Effector memory CD4-positive, alpha-beta T cell (primary cell): ENCODE measurements around the gene TMEM26.
"Not testable (repeated sequence)": the region's sequence is repeated elsewhere in the genome, so short reads cannot be mapped to it uniquely, and the experiment has no call there.

ENCODE experiments used
- DNase-seq, 3 donors: peaks; one replicate each; pipeline ENCODE4 v3.0.0-alpha.2; 2020
- H3K27ac ChIP-seq: 2 replicates; pipeline ENCODE4 v1.7.0; 2013; ENCODE audit warnings: mild to moderate bottlenecking, low read length, moderate library complexity; ENCODE audit not compliant: insufficient read depth, poor library complexity, severe bottlenecking
- H3K27me3 ChIP-seq: replicated peaks from 2 replicates; pipeline ENCODE4 v1.7.0; 2013; ENCODE audit warnings: mild to moderate bottlenecking, low read length; ENCODE audit not compliant: insufficient read depth, control insufficient read depth, poor library complexity, severe bottlenecking
- H3K36me3 ChIP-seq: 2 replicates; pipeline ENCODE4 v1.7.0; 2013; ENCODE audit warnings: mild to moderate bottlenecking, low read length, moderate library complexity; ENCODE audit not compliant: control insufficient read depth, insufficient read depth
- H3K4me1 ChIP-seq: 2 replicates; pipeline ENCODE4 v1.7.0; 2013; ENCODE audit warnings: low read length, mild to moderate bottlenecking; ENCODE audit not compliant: control insufficient read depth, insufficient read depth, poor library complexity, severe bottlenecking
- H3K4me3 ChIP-seq: 2 replicates; pipeline ENCODE4 v1.7.0; 2013; ENCODE audit warnings: low read length, low read depth, mild to moderate bottlenecking; ENCODE audit not compliant: insufficient read depth, poor library complexity, severe bottlenecking
- H3K9me3 ChIP-seq: 2 replicates; pipeline ENCODE4 v1.7.0; 2013; ENCODE audit warnings: mild to moderate bottlenecking, low read length, moderate library complexity; ENCODE audit not compliant: control insufficient read depth

TMEM26 gene

DNA sequence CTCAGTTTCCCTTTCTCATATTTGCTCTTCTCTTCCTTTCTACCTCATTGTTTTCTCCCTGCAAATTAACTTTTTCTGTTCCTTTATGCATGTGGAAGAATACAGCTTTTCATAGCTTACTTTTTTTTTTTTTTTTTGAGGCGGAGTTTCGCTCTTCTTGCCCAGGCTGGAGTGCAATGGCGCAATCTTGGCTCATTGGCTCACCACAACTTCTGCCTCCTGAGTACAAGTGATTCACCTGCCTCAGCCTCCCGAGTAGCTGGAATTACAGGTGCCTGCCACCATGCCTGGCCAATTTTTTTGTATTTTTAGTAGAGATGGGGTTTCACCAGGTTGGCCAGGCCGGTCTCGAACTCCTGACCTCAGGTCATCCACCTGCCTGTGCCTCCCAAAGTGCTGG lies 64.2 kb downstream of the TMEM26 start:
- not testable (repeated sequence) for H3K9me3 ChIP-seq, H3K27me3 ChIP-seq, DNase-seq, H3K27ac ChIP-seq, H3K4me1 ChIP-seq, H3K4me3 ChIP-seq, H3K36me3 ChIP-seq

DNA sequence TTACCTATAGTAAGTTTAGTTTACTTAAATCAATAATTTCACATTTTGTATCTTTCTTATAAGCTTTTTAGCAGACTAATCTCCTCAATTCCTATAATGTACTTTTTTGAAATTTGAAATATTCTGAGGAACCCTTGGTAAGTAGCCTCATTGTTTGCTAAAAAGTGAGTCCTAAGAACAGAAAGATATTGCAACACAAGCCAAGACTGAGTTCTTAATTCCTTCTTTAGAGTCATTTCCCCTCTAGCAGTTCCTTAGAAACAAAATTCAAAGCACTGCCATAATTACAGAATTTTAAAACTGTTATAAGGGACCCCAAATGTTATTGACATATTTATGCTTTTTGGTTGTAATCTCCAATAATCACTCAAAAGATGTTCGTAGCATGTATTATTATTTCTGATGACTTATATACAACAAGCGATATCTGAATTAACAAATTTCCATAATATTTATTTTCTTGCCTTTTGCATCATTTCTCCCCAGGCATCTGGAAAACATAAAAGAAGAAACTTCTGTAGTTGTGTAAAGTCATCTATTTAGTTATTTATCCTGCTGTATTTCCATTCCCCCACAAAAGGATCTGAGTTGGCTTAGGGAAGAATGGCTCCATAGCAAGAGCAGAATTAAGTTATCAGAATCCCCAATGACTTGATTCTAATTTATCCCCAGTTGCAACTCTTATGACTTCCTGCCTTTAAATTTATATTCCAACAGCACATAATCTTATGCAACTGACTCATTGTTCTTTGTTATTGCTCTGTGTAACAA lies 67.8 kb downstream of the TMEM26 start:
- H3K4me1 ChIP-seq: no peaks in the 10 kb centered on the region
- no peaks in the 10 kb centered on the region for H3K36me3 ChIP-seq
- H3K27me3 ChIP-seq: no peaks in the 10 kb centered on the region
- no peaks in the 10 kb centered on the region for H3K9me3 ChIP-seq
- H3K4me3 ChIP-seq: no peak overlapping the region
- H3K27ac ChIP-seq: no peak overlapping the region
- DNase-seq: no peak

DNA sequence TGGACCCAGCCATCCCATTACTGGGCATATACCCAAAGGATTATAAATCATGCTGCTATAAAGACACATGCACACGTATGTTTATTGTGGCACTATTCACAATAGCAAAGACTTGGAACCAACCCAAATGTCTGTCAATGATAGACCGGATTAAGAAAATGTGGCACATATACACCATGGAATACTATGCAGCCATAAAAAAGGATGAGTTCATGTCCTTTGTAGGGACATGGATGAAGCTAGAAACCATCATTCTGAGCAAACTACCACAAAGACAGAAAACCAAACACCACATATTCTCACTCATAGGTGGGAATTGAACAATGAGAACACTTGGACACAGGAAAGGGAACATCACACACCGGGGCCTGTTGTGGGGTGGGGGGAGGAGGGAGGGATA lies 72.0 kb downstream of the TMEM26 start:
- H3K9me3 ChIP-seq, H3K36me3 ChIP-seq, H3K27me3 ChIP-seq, DNase-seq, H3K27ac ChIP-seq, H3K4me3 ChIP-seq, H3K4me1 ChIP-seq: not testable (repeated sequence)

DNA sequence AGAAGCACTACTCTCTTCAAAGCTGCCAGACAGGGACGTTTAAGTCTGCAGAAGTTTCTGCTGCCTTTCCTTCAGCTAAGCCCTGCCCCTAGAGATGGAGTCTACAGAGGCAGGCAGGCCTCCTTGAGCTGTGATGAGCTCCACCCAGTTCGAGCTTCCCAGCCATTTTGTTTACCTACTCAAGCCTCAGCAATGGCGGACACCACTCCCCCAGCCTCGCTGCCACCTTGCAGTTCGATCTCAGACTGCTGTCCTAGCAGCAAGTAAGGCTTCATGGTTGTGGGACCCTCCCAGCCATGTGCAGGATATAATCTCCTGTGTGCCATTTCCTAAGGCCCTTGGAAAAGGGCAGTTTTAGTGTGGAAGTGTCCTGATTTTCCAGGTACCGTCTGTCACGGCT lies 74.3 kb downstream of the TMEM26 start:
- Histone ChIP-seq H3K9me3 (no peaks in the 10 kb centered on the region), H3K4me3 (no peak overlapping the region), H3K27me3 (no peaks in the 10 kb centered on the region), H3K27ac (no peak overlapping the region), H3K36me3 (no peaks in the 10 kb centered on the region), H3K4me1 (no peaks in the 10 kb centered on the region)
- DNase-seq: no peak

DNA sequence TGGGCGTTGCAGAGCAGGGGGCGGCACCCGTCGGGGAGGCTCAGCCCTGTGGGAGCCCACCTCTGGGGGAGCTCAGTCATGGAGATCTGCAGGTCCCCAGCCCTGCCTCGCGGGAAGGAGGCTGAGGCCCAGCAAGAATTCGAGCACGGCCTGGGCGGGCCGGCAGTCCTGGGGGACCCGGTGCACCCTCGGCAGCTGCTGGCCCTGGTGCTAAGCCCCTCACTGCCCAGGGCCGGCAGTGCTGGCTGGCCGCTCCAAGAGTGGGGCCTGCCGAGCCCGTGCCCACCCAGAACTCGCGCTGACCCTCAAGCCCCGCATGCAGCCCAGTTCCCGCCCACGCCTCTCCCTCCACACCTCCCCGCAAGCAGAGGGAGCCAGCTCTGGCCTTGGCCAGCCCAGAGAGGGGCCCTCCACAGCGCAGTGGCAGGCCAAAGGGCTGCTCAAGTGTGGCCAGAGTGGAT lies 76.2 kb downstream of the TMEM26 start:
- DNase-seq: no peak
- no peaks in the 10 kb centered on the region for H3K36me3 ChIP-seq
- H3K27me3 ChIP-seq: no peaks in the 10 kb centered on the region
- no peaks in the 10 kb centered on the region for H3K4me1 ChIP-seq
- H3K9me3 ChIP-seq: no peaks in the 10 kb centered on the region
- H3K4me3 ChIP-seq: no peak overlapping the region
- H3K27ac ChIP-seq: no peak overlapping the region

DNA sequence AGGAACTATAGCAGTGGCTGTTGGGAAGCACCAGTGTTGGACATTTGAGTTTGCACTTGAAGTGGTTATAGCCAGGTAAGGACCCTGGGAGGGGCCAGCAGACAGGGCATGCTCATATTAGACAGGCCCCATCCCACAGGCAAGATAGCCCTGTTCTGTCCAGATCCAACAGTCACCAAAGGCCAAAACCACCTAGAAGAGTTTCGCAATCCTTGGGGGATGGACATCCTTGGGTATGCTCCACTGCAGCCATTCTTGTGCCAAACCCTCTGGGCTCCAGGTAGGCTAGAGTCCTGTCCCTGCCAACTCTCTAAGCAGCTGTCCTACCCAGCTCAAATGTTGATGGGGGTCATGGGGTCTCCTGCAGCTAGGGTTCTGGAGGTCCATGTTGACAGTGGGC lies 76.8 kb downstream of the TMEM26 start:
- DNase-seq: no peak
- H3K4me1 ChIP-seq: no peaks in the 10 kb centered on the region
- no peaks in the 10 kb centered on the region for H3K27me3 ChIP-seq
- H3K36me3 ChIP-seq: no peaks in the 10 kb centered on the region
- H3K27ac ChIP-seq: no peak overlapping the region
- no peak overlapping the region for H3K4me3 ChIP-seq
- H3K9me3 ChIP-seq: no peaks in the 10 kb centered on the region

DNA sequence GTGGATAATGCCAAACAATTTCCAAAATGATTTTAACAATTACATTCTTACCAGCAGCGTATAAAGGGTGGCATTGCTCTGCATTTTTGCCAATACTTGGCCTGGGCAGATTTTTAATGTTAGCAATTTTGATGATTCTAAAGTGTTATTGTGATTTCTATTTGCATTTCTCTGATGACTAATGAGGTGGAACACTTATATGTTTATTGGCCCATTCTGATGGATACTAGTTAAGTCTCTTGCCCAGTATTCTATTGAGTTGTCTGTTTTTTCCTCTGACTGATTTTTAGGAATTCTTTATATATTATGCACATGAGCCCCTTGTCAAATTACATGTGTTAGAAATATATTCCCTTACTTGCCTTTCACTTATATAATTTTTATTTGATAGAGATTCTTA lies 86.8 kb downstream of the TMEM26 start:
- no peaks in the 10 kb centered on the region for H3K4me1 ChIP-seq
- no peaks in the 10 kb centered on the region for H3K27me3 ChIP-seq
- H3K36me3 ChIP-seq: no peaks in the 10 kb centered on the region
- no peaks in the 10 kb centered on the region for H3K9me3 ChIP-seq
- H3K4me3 ChIP-seq: no peak overlapping the region
- no peak overlapping the region for H3K27ac ChIP-seq
- no peak for DNase-seq

DNA sequence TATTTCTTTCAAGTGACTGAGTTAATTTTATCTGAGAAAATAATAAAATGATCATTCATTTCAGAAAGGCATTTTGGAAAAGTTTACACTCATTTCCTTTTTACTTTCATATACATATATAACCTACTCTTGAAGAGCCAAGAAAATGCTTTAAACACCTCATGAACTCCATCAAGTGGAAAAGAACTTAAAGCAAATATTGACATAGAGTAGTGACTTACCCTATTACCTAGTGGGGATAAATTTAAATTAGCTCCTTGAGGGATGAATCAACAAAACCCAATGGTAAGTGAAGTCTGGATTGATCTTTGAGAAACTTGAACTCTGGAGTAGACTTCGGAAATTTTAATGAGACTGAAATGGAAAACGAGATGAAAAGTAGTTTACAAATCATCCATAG lies 88.6 kb downstream of the TMEM26 start:
- H3K27me3 ChIP-seq: no peaks in the 10 kb centered on the region
- H3K4me3 ChIP-seq: no peak overlapping the region
- no peak for DNase-seq
- no peaks in the 10 kb centered on the region for H3K9me3 ChIP-seq
- no peaks in the 10 kb centered on the region for H3K36me3 ChIP-seq
- no peak overlapping the region for H3K27ac ChIP-seq
- no peaks in the 10 kb centered on the region for H3K4me1 ChIP-seq

DNA sequence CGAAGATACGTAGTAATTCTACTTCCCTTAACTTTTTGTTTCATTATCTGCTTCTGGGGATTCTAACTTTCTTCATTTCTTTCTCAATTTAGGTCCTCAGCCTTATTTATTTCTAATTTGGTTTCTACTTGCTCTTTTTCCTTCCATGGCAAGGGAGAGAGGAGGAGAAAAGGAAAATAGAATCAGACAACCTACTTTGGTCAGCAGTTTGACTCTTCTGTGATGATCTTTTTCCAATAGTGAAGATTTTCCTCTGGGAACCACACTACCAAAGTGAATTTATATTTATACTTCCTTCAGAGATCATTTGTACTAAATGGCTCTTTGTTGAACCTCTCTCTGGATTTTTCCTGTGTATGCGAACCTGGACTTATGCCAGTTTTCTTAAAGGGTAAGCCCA lies 90.2 kb downstream of the TMEM26 start:
- Histone ChIP-seq H3K27me3 (no peaks in the 10 kb centered on the region), H3K4me1 (no peaks in the 10 kb centered on the region), H3K9me3 (no peaks in the 10 kb centered on the region), H3K27ac (no peak overlapping the region), H3K36me3 (no peaks in the 10 kb centered on the region), H3K4me3 (no peak overlapping the region)
- no peak for DNase-seq

DNA sequence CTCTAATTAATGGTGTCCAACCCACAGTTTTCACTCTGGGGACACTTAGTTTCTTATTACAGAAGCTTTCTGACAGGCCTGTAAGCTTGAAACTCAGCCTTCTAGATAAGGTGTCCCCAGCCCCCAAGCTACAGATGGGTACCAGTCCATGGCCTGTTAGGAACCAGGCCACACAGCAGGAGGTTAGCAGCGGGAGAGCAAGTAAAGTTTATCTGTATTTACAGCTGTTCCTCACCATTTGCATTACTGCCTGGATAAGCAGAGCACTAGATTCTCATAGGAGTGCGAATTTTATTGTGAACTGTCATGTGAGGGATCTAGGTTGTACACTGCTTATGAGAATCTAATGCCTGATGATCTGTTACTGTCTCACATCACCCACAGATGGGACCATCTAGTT lies 93.7 kb downstream of the TMEM26 start:
- no peaks in the 10 kb centered on the region for H3K9me3 ChIP-seq
- H3K27me3 ChIP-seq: no peaks in the 10 kb centered on the region
- H3K4me1 ChIP-seq: no peaks in the 10 kb centered on the region
- DNase-seq: no peak
- no peak overlapping the region for H3K4me3 ChIP-seq
- no peak overlapping the region for H3K27ac ChIP-seq
- no peaks in the 10 kb centered on the region for H3K36me3 ChIP-seq
